HepG2 (cell line): ENCODE data around the gene CNNM4. TPM values are rescaled to one million over a fixed set of nuclear protein-coding genes. Genes with fewer than 3 reads are reported as not detected.

Experiments
- ATAC-seq: fragments of 200-7000 bp; cut with Tn5 transposase; 3 replicates; pipeline ENCODE4 v1.9.1; 2020; ENCODE audit warnings: mild to moderate bottlenecking, moderate library complexity
- BruUV-seq: library from RNA; stranded (reverse); fragments of 400-500 nt; replicated peaks from 2 replicates; lab custom pipeline; 2021; lab: Mats Ljungman, UMichigan
- CTCF ChIA-PET: fragments of 300-600 bp; formaldehyde crosslinking; extraction: SDS; loops from one replicate; lab custom pipeline; 2021; ENCODE audit warnings: low total read pairs, inconsistent platforms, low intra/inter-chr PET ratio; lab: Yijun Ruan, JAX
- POLR2A ChIA-PET: fragments of 350-600 bp; sonication (Branson Sonifier 250); formaldehyde crosslinking; loops from one replicate; lab custom pipeline; 2020; ENCODE audit warnings: antibody characterized with exemption, inconsistent platforms; lab: Yijun Ruan, JAX
- DNase-seq: peaks from one replicate; pipeline ENCODE4 v3.0.0-alpha.2; 2015; ENCODE audit warnings: low spot score
- FAIRE-seq: peaks from 3 replicates; lab custom pipeline; 2011; peaks lifted over from hg19 to GRCh38; lab: Jason Lieb, UNC
- H2AFZ ChIP-seq: one replicate; pipeline ENCODE4 v1.6.1; 2011; ENCODE audit warnings: low read length, inconsistent platforms
- H3K27ac ChIP-seq: fragments of 300-600 bp; 3 replicates; pipeline ENCODE4 v1.8.0; 2011; ENCODE audit warnings: mixed run types, mild to moderate bottlenecking, mixed read lengths, low read length, inconsistent platforms; ENCODE audit not compliant: insufficient read depth; ENCODE audit errors: extremely low read length
- H3K27me3 ChIP-seq, 2 experiments: fragments of 200-600 bp in 1 of 2; 2 replicates in 1 of 2; 3 replicates in 1 of 2; pipeline versions ENCODE4 v1.6.0 to v1.8.0; 2011; ENCODE audit warnings: low read length in 2 of 2, mild to moderate bottlenecking in 2 of 2, moderate library complexity in 2 of 2, inconsistent platforms in 1 of 2; ENCODE audit not compliant: insufficient read depth in 2 of 2, control insufficient read depth in 1 of 2
- H3K36me3 ChIP-seq, 2 experiments: fragments of 200-600 bp in 1 of 2; replicated peaks in 1 of 2; 2 replicates in 1 of 2; 3 replicates in 1 of 2; pipeline versions ENCODE4 v1.5.1 to v1.8.0; 2011; ENCODE audit warnings: low read length in 2 of 2, inconsistent platforms in 1 of 2; ENCODE audit not compliant: insufficient read depth in 2 of 2, control insufficient read depth in 1 of 2
- H3K4me1 ChIP-seq: 2 replicates; pipeline ENCODE4 v1.5.1; 2012; ENCODE audit warnings: low read length, inconsistent platforms; ENCODE audit not compliant: insufficient read depth
- H3K4me2 ChIP-seq: 2 replicates; pipeline ENCODE4 v1.6.0; 2011; ENCODE audit warnings: low read depth, low read length, inconsistent platforms
- H3K4me3 ChIP-seq, 3 experiments: fragments of 200-600 bp in 1 of 3; sonication (generic), shearing (Covaris generic) in 1 of 3; replicated peaks in 1 of 3; 2 replicates each; pipeline ENCODE4 v1.5.1; 2011 to 2016; ENCODE audit warnings: low read length in 3 of 3, inconsistent platforms in 2 of 3, low read depth in 2 of 3, mild to moderate bottlenecking in 2 of 3, control low read depth in 1 of 3, mixed read lengths in 1 of 3; ENCODE audit not compliant: insufficient read depth in 1 of 3
- H3K79me2 ChIP-seq: one replicate; pipeline ENCODE4 v1.6.1; 2011; ENCODE audit warnings: low read length, inconsistent platforms; ENCODE audit not compliant: insufficient read depth
- H3K9ac ChIP-seq: 2 replicates; pipeline ENCODE4 v1.6.0; 2011; ENCODE audit warnings: mild to moderate bottlenecking, low read depth, low read length, inconsistent platforms; ENCODE audit not compliant: insufficient read depth
- H3K9me3 ChIP-seq: 2 replicates; pipeline ENCODE4 v1.5.1; 2012; ENCODE audit warnings: mild to moderate bottlenecking, low read length
- H4K20me1 ChIP-seq: 2 replicates; pipeline ENCODE4 v1.6.0; 2011; ENCODE audit warnings: inconsistent platforms, mild to moderate bottlenecking, low read length, moderate library complexity; ENCODE audit not compliant: insufficient read depth
- PLRG1 ChIP-seq: fragments of 450-650 bp; conservative IDR thresholded peaks from 2 replicates; pipeline ENCODE4 v1.6.1; 2016
- RARA ChIP-seq: IDR thresholded peaks from 2 replicates; pipeline ENCODE4 v1.6.1; 2016; ENCODE audit warnings: missing genetic modification reagents, missing compliant biosample characterization
- SP4 ChIP-seq: sonication (generic); formaldehyde crosslinking; IDR thresholded peaks from 2 replicates; pipeline ENCODE4 v1.8.1; 2023; ENCODE audit warnings: mild to moderate bottlenecking, missing genetic modification reagents
- ZFY ChIP-seq: sonication (generic); formaldehyde crosslinking; IDR thresholded peaks from 2 replicates; pipeline ENCODE4 v1.4.0; 2020; ENCODE audit warnings: missing genetic modification reagents
- ZMYM4 ChIP-seq: sonication (generic); formaldehyde crosslinking; IDR thresholded peaks from 2 replicates; pipeline ENCODE4 v1.8.1; 2023; ENCODE audit warnings: mild to moderate bottlenecking, missing genetic modification reagents
- ZNF569 ChIP-seq: sonication (generic); formaldehyde crosslinking; IDR thresholded peaks from 2 replicates; pipeline ENCODE4 v1.5.0; 2020; ENCODE audit warnings: mild to moderate bottlenecking, missing genetic modification reagents, moderate library complexity, borderline replicate concordance
- ZNF687 ChIP-seq: sonication (generic); formaldehyde crosslinking; IDR thresholded peaks from 2 replicates; pipeline ENCODE4 v1.5.1; 2020; ENCODE audit warnings: mild to moderate bottlenecking, missing genetic modification reagents, moderate library complexity
- WGBS: methylation state at CpG from one replicate; pipeline ENCODE4 v1.1.6; 2017; ENCODE audit warnings: low lambda C conversion rate; 5-methylcytosine and 5-hydroxymethylcytosine counted together
- in situ Hi-C: cut with HindIII; loops from 2 replicates; pipeline ENCODE4 v1.10.0; 2017; ENCODE audit warnings: low pct_unique_long_range_greater_than_20kb; ENCODE audit not compliant: extremely low pct_ligation_motif_present
- intact Hi-C: fragments of 100-400 bp; cut with micrococcal nuclease; formaldehyde crosslinking; loops from one replicate; pipeline ENCODE4 v1.10.0; 2022; ENCODE audit not compliant: unreplicated experiment
- polyA plus RNA-seq, 8 experiments: library from polyadenylated mRNA; depleted of rRNA in 3 of 8; stranded (reverse) in 7 of 8; unstranded in 1 of 8; fragments of >200 nt; fragmentation: Illumina TruSeq in 4 of 8; extraction: Trizol in 4 of 8; gene quantifications; 2 replicates each; pipeline versions ENCODE4 v1.2.1 to v1.2.3, GENCODE V29; 2011 to 2016; ENCODE audit warnings: low read depth in 4 of 8, missing spikeins in 1 of 8, mixed read lengths in 1 of 8; ENCODE audit not compliant: insufficient read depth in 1 of 8
- total RNA-seq, 5 experiments: library from RNA; depleted of rRNA; stranded (reverse); fragments of >200 nt; fragmentation: Illumina TruSeq; extraction: Trizol; gene quantifications; 2 replicates each; pipeline ENCODE4 v1.2.3, GENCODE V29; 2016; ENCODE audit warnings: low read depth in 1 of 5

Gene CNNM4
- total and polyA plus RNA-seq, 2 of the 13 experiments (the other 11 are each of a cell fraction or from before 2014, with no cell fraction given): 5.9 to 8.4 TPM

- TF ChIP-seq RARA (CRISPR knock-in tag) (no peak), PLRG1 (no peak), ZMYM4 (0 out of 2 replicates have a peak, but pooled peaks have one; percentile 6), ZNF687 (CRISPR knock-in tag) (peak; percentile 30; the same call in 1 of the 2 replicates), ZFY (CRISPR knock-in tag) (0 out of 2 replicates have a peak, but pooled peaks have one; percentile 2), SP4 (CRISPR knock-in tag) (0 out of 2 replicates have a peak, but pooled peaks have one; percentile 32), ZNF569 (CRISPR knock-in tag) (0 out of 2 replicates have a peak, but pooled peaks have one; percentile 38)
- H3K79me2 ChIP-seq: peaks cover 25% of the 10 kb centered on the region
- peak; percentile 34 for ATAC-seq
Observed at GRCh38 chr2:96764253-96764637, 3.5 kb downstream of the CNNM4 start.

More at GRCh38 chr2:96764253-96764637, 3.5 kb downstream of the CNNM4 start:
- intact Hi-C loops: loop anchor here (1.0 to 10.0 kb wide), 6 partner anchors 36 to 227 kb away; partner anchors contain the start of genes ARID5A and CNNM3
- DNase-seq: no peak
- FAIRE-seq: no peak
- Histone ChIP-seq H2AFZ (no peak overlapping the region), H4K20me1 (no peaks in the 10 kb centered on the region; the same call in 1 of the 2 replicates), H3K9me3 (no peaks in the 10 kb centered on the region), H3K27me3 (peaks cover 0 to 3% of the 10 kb centered on the region in 2 experiments; a peak in 1 of 5 replicates), H3K36me3 (no peaks in the 10 kb centered on the region; a peak in 1 of 5 replicates), H3K4me1 (peaks cover 82% of the 10 kb centered on the region), H3K4me3 (peak overlapping the region; percentile 59 to 94 (median 77)), H3K4me2 (peak overlapping the region; percentile 100), H3K9ac (peak overlapping the region; percentile 43; the same call in 1 of the 2 replicates), H3K27ac (peak overlapping the region; percentile 17)
- in situ Hi-C loops: no loop called here
- no TSS peak for BruUV-seq
- POLR2A ChIA-PET: interaction anchor here (1.2 to 2.6 kb wide), 3 partner anchors 26 to 52 kb away, joined by 3 to 14 read pairs (median 5); partner anchors contain the start of gene CNNM3
- CTCF ChIA-PET: interaction anchor here (1.4 kb wide), 1 partner anchor 37 kb away, joined by 3 read pairs; no protein-coding TSS in a partner anchor
- WGBS: 66% methylated on average over 7 of the region's 8 CpGs
